ENCODE data around the gene POU1F1. TPM values are rescaled to one million over a fixed set of nuclear protein-coding genes. Genes with fewer than 3 reads are reported as not detected.

POU1F1 gene
- total RNA-seq, 8 experiments from 2014 or later, result 0.19 TPM; not detected in 7

Other genes with a start within 250 kb of the POU1F1 start
- gene CHMP2B, start 49.3 kb downstream of the POU1F1 start, total RNA-seq, result 10 to 100 TPM; 17.3 to 45.4 (median 32.5) TPM

Measured in motor neuron (in vitro differentiated cells).